CD14-positive monocyte (primary cell): Measurements from ENCODE around the gene RUVBL1. TPM values are rescaled to one million over a fixed set of nuclear protein-coding genes. Genes with fewer than 3 reads are reported as not detected.

Experiments used
- DNase-seq, 3 donors: peaks; one replicate each; pipeline ENCODE4 v3.0.0-alpha.2; 2011 to 2022
- H2AFZ ChIP-seq: 2 replicates; pipeline ENCODE4 v1.6.0; 2012; ENCODE audit warnings: mild to moderate bottlenecking, low read depth, low read length, inconsistent platforms; ENCODE audit not compliant: insufficient read depth, poor library complexity, severe bottlenecking
- H3K27ac ChIP-seq, 2 donors: 1 replicate in 1 of 2; 2 replicates in 1 of 2; pipeline ENCODE4 v1.5.1; 2012 to 2013; ENCODE audit warnings: low read length in 2 of 2, control low read depth in 1 of 2, inconsistent platforms in 1 of 2, low read depth in 1 of 2, mild to moderate bottlenecking in 1 of 2
- H3K27me3 ChIP-seq, 2 donors: one replicate each; pipeline versions ENCODE4 v1.6.0 to v1.6.1; 2011 to 2013; ENCODE audit warnings: low read length in 2 of 2; ENCODE audit not compliant: control insufficient read depth in 2 of 2, insufficient read depth in 2 of 2
- H3K36me3 ChIP-seq, 2 donors: replicated peaks in 1 of 2; 1 replicate in 1 of 2; 2 replicates in 1 of 2; pipeline versions ENCODE4 v1.5.1 to v1.6.1; 2012 to 2013; ENCODE audit warnings: low read length in 2 of 2, control low read depth in 1 of 2, inconsistent platforms in 1 of 2, mild to moderate bottlenecking in 1 of 2; ENCODE audit not compliant: insufficient read depth in 2 of 2, control insufficient read depth in 1 of 2
- H3K4me1 ChIP-seq, 2 donors: 1 replicate in 1 of 2; 2 replicates in 1 of 2; pipeline versions ENCODE4 v1.5.1 to v1.6.1; 2012 to 2013; ENCODE audit warnings: low read length in 2 of 2, control low read depth in 1 of 2, inconsistent platforms in 1 of 2, mild to moderate bottlenecking in 1 of 2, moderate library complexity in 1 of 2; ENCODE audit not compliant: insufficient read depth in 2 of 2, control insufficient read depth in 1 of 2
- H3K4me2 ChIP-seq: replicated peaks from 2 replicates; pipeline ENCODE3; 2012; ENCODE audit warnings: low read length, moderate library complexity, mild to moderate bottlenecking; ENCODE audit not compliant: poor library complexity, severe bottlenecking; ENCODE audit errors: extremely low read depth
- H3K4me3 ChIP-seq, 3 experiments: fragments of 200-600 bp in 1 of 3; sonication (generic) in 1 of 3; replicated peaks in 1 of 3; 1 replicate in 2 of 3; 2 replicates in 1 of 3; pipeline ENCODE4 v1.5.1; 2011 to 2013; ENCODE audit warnings: low read length in 3 of 3, mild to moderate bottlenecking in 3 of 3, control low read depth in 2 of 3, low read depth in 2 of 3, inconsistent platforms in 1 of 3, moderate library complexity in 1 of 3
- H3K79me2 ChIP-seq: 2 replicates; pipeline ENCODE4 v1.6.0; 2012; ENCODE audit warnings: mild to moderate bottlenecking, control low read depth, inconsistent platforms, low read length, moderate library complexity; ENCODE audit not compliant: insufficient read depth
- H3K9ac ChIP-seq: 2 replicates; pipeline ENCODE4 v1.6.0; 2017; ENCODE audit warnings: low read length, mild to moderate bottlenecking; ENCODE audit not compliant: insufficient read depth, poor library complexity, severe bottlenecking
- H3K9me3 ChIP-seq, 2 donors: replicated peaks in 1 of 2; 1 replicate in 1 of 2; 2 replicates in 1 of 2; pipeline versions ENCODE4 v1.5.1 to v1.6.1; 2012 to 2013; ENCODE audit warnings: low read length in 2 of 2, control low read depth in 1 of 2; ENCODE audit not compliant: control insufficient read depth in 1 of 2, insufficient read depth in 1 of 2
- H4K20me1 ChIP-seq: 2 replicates; pipeline ENCODE4 v1.6.0; 2012; ENCODE audit warnings: mild to moderate bottlenecking, low read length, control low read depth, moderate library complexity; ENCODE audit not compliant: insufficient read depth
- H3K27ac Mint-ChIP-seq, 7 donors: one replicate each; pipeline ENCODE4 v1.8.0; 2020; ENCODE audit warnings: mild to moderate bottlenecking in 7 of 7, mixed read lengths in 7 of 7, moderate library complexity in 6 of 7, inconsistent platforms in 2 of 7
- H3K27me3 Mint-ChIP-seq, 3 donors: one replicate each; pipeline ENCODE4 v1.8.0; 2021 to 2022; ENCODE audit warnings: low read depth in 3 of 3, mild to moderate bottlenecking in 3 of 3, mixed read lengths in 3 of 3, moderate library complexity in 3 of 3, inconsistent platforms in 1 of 3
- H3K36me3 Mint-ChIP-seq, 2 donors: one replicate each; pipeline ENCODE4 v1.8.0; 2020; ENCODE audit warnings: mixed read lengths in 2 of 2, inconsistent platforms in 1 of 2, mild to moderate bottlenecking in 1 of 2
- H3K4me1 Mint-ChIP-seq: one replicate; pipeline ENCODE4 v1.8.0; 2020; ENCODE audit warnings: mild to moderate bottlenecking, mixed read lengths
- H3K4me3 Mint-ChIP-seq, 2 donors: one replicate each; pipeline ENCODE4 v1.8.0; 2020; ENCODE audit warnings: mild to moderate bottlenecking in 2 of 2, mixed read lengths in 2 of 2, moderate library complexity in 1 of 2
- H3K9me3 Mint-ChIP-seq, 7 donors: one replicate each; pipeline ENCODE4 v1.8.0; 2020 to 2022; ENCODE audit warnings: mixed read lengths in 7 of 7, mild to moderate bottlenecking in 6 of 7, moderate library complexity in 6 of 7, inconsistent platforms in 2 of 7
- WGBS: methylation state at CpG from one replicate; pipeline ENCODE4 v1.1.5; 2013; ENCODE audit warnings: missing lambda C conversion rate; ENCODE audit not compliant: insufficient coverage; 5-methylcytosine and 5-hydroxymethylcytosine counted together
- intact Hi-C, 2 donors: fragments of 100-400 bp; cut with micrococcal nuclease; formaldehyde crosslinking; loops; one replicate each; pipeline versions ENCODE4 v1.15.0 to v1.15.1; 2023
- polyA plus RNA-seq, 3 donors: library from polyadenylated mRNA; depleted of rRNA in 1 of 3; unstranded in 2 of 3; stranded (reverse) in 1 of 3; fragments of 300-500 nt in 2 of 3; fragments of >200 nt in 1 of 3; fragmentation: Illumina TruSeq in 2 of 3; gene quantifications; 1 replicate in 2 of 3; 2 replicates in 1 of 3; pipeline ENCODE4 v1.2.3, GENCODE V29; 2012 to 2021
- TF ChIP-seq, protein P1 (sequence below): fragments of 200-600 bp; IDR thresholded peaks from one replicate; pipeline ENCODE4 v1.8.0; 2022; ENCODE audit warnings: antibody characterized with exemption, mild to moderate bottlenecking

Gene RUVBL1
- polyA plus RNA-seq, 3 donors: 11.0 to 16.2 (median 14.4) TPM

DNA sequence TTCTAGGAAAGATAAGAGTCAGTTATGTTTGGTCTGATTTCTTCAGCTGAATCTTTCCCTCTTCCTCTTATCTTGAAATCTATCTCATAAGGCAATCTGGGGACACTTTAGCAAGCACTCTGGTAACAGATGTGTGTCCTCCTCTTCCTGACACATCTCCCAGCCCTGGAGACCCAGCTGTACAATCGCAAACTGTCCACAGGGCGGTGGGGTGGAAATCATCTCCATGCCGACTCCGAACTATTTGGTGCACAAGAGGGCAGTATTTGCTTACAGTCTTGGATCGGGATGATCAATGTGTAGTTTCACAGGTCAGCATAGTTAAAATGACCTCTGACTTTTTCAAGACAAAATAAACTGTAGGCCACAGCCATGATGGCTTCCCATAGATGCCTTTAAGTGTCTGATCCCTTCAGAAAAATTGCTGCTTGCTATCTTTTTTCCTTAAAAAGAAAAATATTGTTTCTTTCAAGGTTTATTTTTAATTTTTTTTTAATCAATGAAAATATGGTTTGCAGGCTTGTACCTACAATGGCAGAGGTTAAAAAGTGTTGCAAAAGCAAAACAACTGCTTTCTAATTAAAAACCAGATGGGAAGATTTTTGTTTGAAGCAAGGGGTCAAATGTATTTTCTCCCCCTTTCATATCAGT is 47.4 kb upstream of the RUVBL1 start:
- no peaks in the 10 kb centered on the region for H3K9me3 Mint-ChIP-seq
- H2AFZ ChIP-seq: no peak overlapping the region
- peaks cover 58% of the 10 kb centered on the region for H3K4me1 Mint-ChIP-seq
- H3K79me2 ChIP-seq: peaks cover 38% of the 10 kb centered on the region
- H4K20me1 ChIP-seq: peaks cover 38% of the 10 kb centered on the region
- no peak overlapping the region for H3K27ac ChIP-seq
- peaks cover 0 to 1% (median 0%) of the 10 kb centered on the region in 3 donors for H3K27me3 Mint-ChIP-seq
- no peak overlapping the region for H3K9ac ChIP-seq
- intact Hi-C loops: no loop called here
- H3K27me3 ChIP-seq: no peaks in the 10 kb centered on the region
- no peaks in the 10 kb centered on the region for H3K9me3 ChIP-seq
- H3K4me1 ChIP-seq: peaks cover 49% of the 10 kb centered on the region in 2 donors
- H3K27ac Mint-ChIP-seq: peak overlapping the region in 2 of 7 donors; percentile 10 to 59
- TF ChIP-seq, protein P1, sequence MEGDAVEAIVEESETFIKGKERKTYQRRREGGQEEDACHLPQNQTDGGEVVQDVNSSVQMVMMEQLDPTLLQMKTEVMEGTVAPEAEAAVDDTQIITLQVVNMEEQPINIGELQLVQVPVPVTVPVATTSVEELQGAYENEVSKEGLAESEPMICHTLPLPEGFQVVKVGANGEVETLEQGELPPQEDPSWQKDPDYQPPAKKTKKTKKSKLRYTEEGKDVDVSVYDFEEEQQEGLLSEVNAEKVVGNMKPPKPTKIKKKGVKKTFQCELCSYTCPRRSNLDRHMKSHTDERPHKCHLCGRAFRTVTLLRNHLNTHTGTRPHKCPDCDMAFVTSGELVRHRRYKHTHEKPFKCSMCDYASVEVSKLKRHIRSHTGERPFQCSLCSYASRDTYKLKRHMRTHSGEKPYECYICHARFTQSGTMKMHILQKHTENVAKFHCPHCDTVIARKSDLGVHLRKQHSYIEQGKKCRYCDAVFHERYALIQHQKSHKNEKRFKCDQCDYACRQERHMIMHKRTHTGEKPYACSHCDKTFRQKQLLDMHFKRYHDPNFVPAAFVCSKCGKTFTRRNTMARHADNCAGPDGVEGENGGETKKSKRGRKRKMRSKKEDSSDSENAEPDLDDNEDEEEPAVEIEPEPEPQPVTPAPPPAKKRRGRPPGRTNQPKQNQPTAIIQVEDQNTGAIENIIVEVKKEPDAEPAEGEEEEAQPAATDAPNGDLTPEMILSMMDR: peak; percentile 24
- peak in 2 of 3 donors; percentile 23 to 35 for DNase-seq
- no CpG with 5 or more reads among the region's 5 CpGs for WGBS
- H3K4me2 ChIP-seq: no peak overlapping the region
- H3K36me3 Mint-ChIP-seq: peaks cover 8 to 10% of the 10 kb centered on the region in 2 donors
- no peak overlapping the region for H3K4me3 Mint-ChIP-seq
- H3K4me3 ChIP-seq: no peak overlapping the region
- no peaks in the 10 kb centered on the region for H3K36me3 ChIP-seq

DNA sequence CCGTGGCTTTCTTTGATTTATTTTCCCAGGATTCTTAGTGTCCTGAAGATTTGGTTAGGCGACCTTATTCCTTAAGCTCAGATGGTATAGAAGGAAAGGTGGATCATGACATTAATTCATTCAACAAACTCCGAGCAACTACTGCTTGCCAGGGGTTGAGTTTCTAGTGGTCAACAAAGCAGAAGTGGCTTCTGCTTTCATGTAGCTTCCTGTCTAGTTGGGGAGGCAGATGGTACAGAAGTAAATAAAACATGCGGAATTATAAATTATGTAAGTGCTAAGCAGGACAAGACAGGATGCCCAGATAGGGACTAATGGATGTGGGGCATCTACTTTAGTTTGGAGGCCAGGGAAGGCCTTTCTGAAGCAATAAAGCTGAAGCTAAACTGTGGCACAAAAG is 45.2 kb upstream of the RUVBL1 start:
- Mint-ChIP-seq H3K9me3 (no peaks in the 10 kb centered on the region), H3K36me3 (peaks cover 19 to 22% of the 10 kb centered on the region in 2 donors), H3K4me1 (peaks cover 37% of the 10 kb centered on the region), H3K27ac (peak overlapping the region in 1 of 7 donors; percentile 46), H3K4me3 (peak overlapping the region in 1 of 2 donors; percentile 40), H3K27me3 (peaks cover 0 to 1% (median 0%) of the 10 kb centered on the region in 3 donors)
- Histone ChIP-seq H3K79me2 (peaks cover 30% of the 10 kb centered on the region), H3K27ac (peak overlapping the region in 1 of 2 donors; percentile 22), H4K20me1 (peaks cover 42% of the 10 kb centered on the region), H3K36me3 (peaks cover 0 to 9% of the 10 kb centered on the region in 2 donors), H3K4me2 (peak overlapping the region; percentile 8), H3K9ac (no peak overlapping the region), H3K27me3 (no peaks in the 10 kb centered on the region), H3K4me1 (peaks cover 28 to 29% of the 10 kb centered on the region in 2 donors), H3K4me3 (no peak overlapping the region), H2AFZ (no peak overlapping the region), H3K9me3 (no peaks in the 10 kb centered on the region)
- 40% methylated on average over 2 of the region's 4 CpGs for WGBS
- DNase-seq: no peak
- TF ChIP-seq, protein P1: no peak
- intact Hi-C loops: no loop called here
